Activated CD4-positive, alpha-beta memory T cell treated with anti-CD3 and anti-CD28 coated beads for 36 hours (primary cell): Measurements from ENCODE around the gene FBXL16. TPM values are rescaled to one million over a fixed set of nuclear protein-coding genes. Genes with fewer than 3 reads are reported as not detected.
"Not testable (repeated sequence)": the region's sequence is repeated elsewhere in the genome, so short reads cannot be mapped to it uniquely, and the experiment has no call there.

Source experiments
- CTCF ChIA-PET: fragments of 350-600 bp; sonication (Branson Sonifier 250); formaldehyde crosslinking; loops from one replicate; lab custom pipeline; 2021; ENCODE audit warnings: antibody characterized with exemption, inconsistent platforms; lab: Charles Lee
- POLR2A ChIA-PET: fragments of 350-600 bp; sonication (Branson Sonifier 250); formaldehyde crosslinking; loops from one replicate; lab custom pipeline; 2021; ENCODE audit warnings: antibody characterized with exemption; lab: Charles Lee
- DNase-seq: peaks from one replicate; pipeline ENCODE4 v3.0.0-alpha.2; 2020
- H3K27ac Mint-ChIP-seq: one replicate; pipeline ENCODE4 v1.8.0; 2021; ENCODE audit warnings: mixed read lengths
- H3K27me3 Mint-ChIP-seq: one replicate; pipeline ENCODE4 v1.8.0; 2021; ENCODE audit warnings: mixed read lengths
- H3K36me3 Mint-ChIP-seq: one replicate; pipeline ENCODE4 v1.8.0; 2021; ENCODE audit warnings: mixed read lengths
- H3K4me1 Mint-ChIP-seq: one replicate; pipeline ENCODE4 v1.8.0; 2021; ENCODE audit warnings: low read depth, mixed read lengths
- H3K4me3 Mint-ChIP-seq: one replicate; pipeline ENCODE4 v1.8.0; 2021; ENCODE audit warnings: mild to moderate bottlenecking, mixed read lengths
- H3K9me3 Mint-ChIP-seq: one replicate; pipeline ENCODE4 v1.8.0; 2021; ENCODE audit warnings: mixed read lengths
- intact Hi-C: fragments of 100-400 bp; cut with micrococcal nuclease; formaldehyde crosslinking; loops from one replicate; pipeline ENCODE4 v1.15.1; 2023
- total RNA-seq, 2 experiments: library from RNA; stranded (reverse); gene quantifications; one replicate each; pipeline ENCODE4 v1.2.3, GENCODE V29; 2021

The FBXL16 gene
- total RNA-seq, 2 experiments from 2014 or later = 7.7 to 14.1 TPM

DNA sequence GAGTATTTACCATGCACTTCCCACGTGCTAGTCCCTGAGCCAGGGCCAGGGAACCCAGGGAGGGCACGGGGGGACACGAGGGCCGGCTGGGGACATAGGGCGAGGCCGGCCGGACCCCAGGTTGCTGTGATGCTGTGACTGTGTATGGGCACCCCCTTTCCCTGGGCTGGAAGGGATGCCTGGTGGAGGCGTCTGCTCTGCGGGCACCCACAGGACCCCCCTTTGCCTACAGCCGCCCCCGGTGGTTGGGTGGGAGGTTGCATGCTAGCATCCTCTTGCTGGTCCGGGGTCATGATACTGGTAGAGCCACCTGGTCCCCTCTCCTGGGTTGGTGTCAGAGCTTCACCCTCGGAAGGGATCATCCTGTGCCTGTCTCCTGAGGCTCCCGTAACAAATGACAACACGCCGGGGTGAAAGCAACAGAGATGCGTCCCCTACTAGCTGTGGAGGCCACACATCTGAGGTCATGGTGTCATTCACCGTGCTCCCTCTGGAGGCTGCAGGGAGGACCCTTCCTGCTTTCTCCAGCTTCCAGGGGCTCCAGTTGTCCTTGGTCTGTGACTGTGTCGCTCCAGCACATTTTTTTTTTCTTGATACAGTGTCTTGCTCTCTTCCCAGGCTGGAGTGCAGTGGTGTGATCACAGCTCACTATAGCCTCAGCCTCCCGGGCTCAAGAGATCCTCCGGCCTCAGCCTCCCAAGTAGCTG lies 38.3 kb upstream of the FBXL16 start:
- CTCF ChIA-PET = interaction anchor here (1.2 to 1.6 kb wide), 3 partner anchors 32 to 359 kb away, joined by 3 to 4 read pairs (median 3); no protein-coding TSS in a partner anchor
- intact Hi-C loops = no loop called here
- Mint-ChIP-seq H3K9me3 (no peaks in the 10 kb centered on the region), H3K4me1 (peaks cover 12% of the 10 kb centered on the region), H3K27me3 (no peaks in the 10 kb centered on the region), H3K27ac (no peak overlapping the region), H3K4me3 (no peak overlapping the region), H3K36me3 (no peaks in the 10 kb centered on the region)
- POLR2A ChIA-PET = no interaction called here
- no peak for DNase-seq

GRCh38 chr16:742894-743293 lies 37.3 kb upstream of the FBXL16 start:
- H3K36me3 Mint-ChIP-seq, DNase-seq, H3K27me3 Mint-ChIP-seq, H3K9me3 Mint-ChIP-seq, intact Hi-C loops, H3K4me3 Mint-ChIP-seq, H3K27ac Mint-ChIP-seq: not testable (repeated sequence)
- ChIA-PET POLR2A (interaction anchor here (0.7 kb wide), 1 partner anchor 16 kb away, joined by 3 read pairs; the partner anchor contains the start of gene CCDC78), CTCF (interaction anchor here (0.6 to 3.0 kb wide), 5 partner anchors 22 to 1095 kb away, joined by 3 to 21 read pairs (median 4); partner anchors contain the start of gene ANTKMT)
- peaks cover 12% of the 10 kb centered on the region for H3K4me1 Mint-ChIP-seq

GRCh38 chr16:741986-742629 lies 36.5 kb upstream of the FBXL16 start:
- ChIA-PET POLR2A (interaction anchor here (0.7 to 3.6 kb wide), 2 partner anchors 16 to 21 kb away, joined by 3 to 14 read pairs; partner anchors contain the start of genes ANTKMT and CCDC78), CTCF (interaction anchor here (0.9 to 3.0 kb wide), 7 partner anchors 16 to 43 kb away, joined by 3 to 21 read pairs (median 5); partner anchors contain the start of genes ANTKMT, CCDC78 and HAGHL)
- no peak for DNase-seq
- Mint-ChIP-seq H3K27me3 (no peaks in the 10 kb centered on the region), H3K27ac (no peak overlapping the region), H3K4me3 (peak overlapping the region; percentile 69), H3K36me3 (peaks cover 8% of the 10 kb centered on the region), H3K4me1 (peaks cover 16% of the 10 kb centered on the region), H3K9me3 (no peaks in the 10 kb centered on the region)
- intact Hi-C loops = loop anchor here (2.0 kb wide), 1 partner anchor 43 kb away; no protein-coding TSS in a partner anchor

- no peaks in the 10 kb centered on the region for H3K27me3 Mint-ChIP-seq
- H3K36me3 Mint-ChIP-seq = peaks cover 16% of the 10 kb centered on the region
- CTCF ChIA-PET = interaction anchor here (0.7 to 3.0 kb wide), 11 partner anchors 8 to 264 kb away, joined by 3 to 21 read pairs (median 4); partner anchors contain the start of genes ANTKMT, CCDC78, HAGHL and METRN
- peak within 1 kb of the TSS; percentile 82 for H3K4me3 Mint-ChIP-seq
- intact Hi-C loops = loop anchor here (1.0 to 2.0 kb wide), 2 partner anchors 25 to 44 kb away; no protein-coding TSS in a partner anchor
- POLR2A ChIA-PET = interaction anchor here (1.0 to 3.6 kb wide), 3 partner anchors 13 to 44 kb away, joined by 3 to 14 read pairs (median 8); partner anchors contain the start of gene ANTKMT
- peak; percentile 95 for DNase-seq
- H3K27ac Mint-ChIP-seq = no peak within 1 kb of the TSS
- H3K9me3 Mint-ChIP-seq = no peaks in the 10 kb centered on the region
- peaks cover 23% of the 10 kb centered on the region for H3K4me1 Mint-ChIP-seq
These were observed 35.3 kb upstream of the FBXL16 start, which contains the start of gene CIAO3 for GRCh38 chr16:740764-741505. CIAO3 (minus strand) TSS chr16:740997; CDS start chr16:740985, 12 bp downstream.

DNA sequence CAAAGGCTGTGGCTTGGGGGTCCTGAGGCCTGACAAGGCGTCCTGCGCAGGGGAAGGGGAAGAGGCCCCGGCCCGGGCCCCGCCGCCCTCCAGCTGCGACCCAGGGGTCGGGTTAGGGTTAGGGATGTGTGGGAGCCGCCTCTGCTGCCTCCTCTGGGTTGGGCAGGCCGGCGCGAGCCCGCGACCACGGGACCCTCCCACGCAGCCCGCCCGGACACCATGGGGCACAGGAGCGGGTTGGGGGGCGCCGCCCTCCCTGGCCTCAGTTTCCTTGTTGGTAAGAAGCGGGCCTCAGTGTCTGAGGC lies 34.8 kb upstream of the FBXL16 start:
- H3K9me3 Mint-ChIP-seq = no peaks in the 10 kb centered on the region
- no peaks in the 10 kb centered on the region for H3K27me3 Mint-ChIP-seq
- H3K4me3 Mint-ChIP-seq = peak overlapping the region; percentile 82
- H3K4me1 Mint-ChIP-seq = peaks cover 28% of the 10 kb centered on the region
- H3K27ac Mint-ChIP-seq = no peak overlapping the region
- ChIA-PET CTCF (interaction anchor here (0.7 to 3.0 kb wide), 10 partner anchors 9 to 265 kb away, joined by 3 to 21 read pairs (median 4); partner anchors contain the start of genes ANTKMT, CCDC78, HAGHL and METRN), POLR2A (interaction anchor here (1.8 to 3.6 kb wide), 2 partner anchors 12 to 19 kb away, joined by 8 to 14 read pairs; partner anchors contain the start of gene ANTKMT)
- DNase-seq = no peak
- intact Hi-C loops = loop anchor here (1.0 to 2.0 kb wide), 2 partner anchors 24 to 44 kb away; no protein-coding TSS in a partner anchor
- peaks cover 19% of the 10 kb centered on the region for H3K36me3 Mint-ChIP-seq

DNA sequence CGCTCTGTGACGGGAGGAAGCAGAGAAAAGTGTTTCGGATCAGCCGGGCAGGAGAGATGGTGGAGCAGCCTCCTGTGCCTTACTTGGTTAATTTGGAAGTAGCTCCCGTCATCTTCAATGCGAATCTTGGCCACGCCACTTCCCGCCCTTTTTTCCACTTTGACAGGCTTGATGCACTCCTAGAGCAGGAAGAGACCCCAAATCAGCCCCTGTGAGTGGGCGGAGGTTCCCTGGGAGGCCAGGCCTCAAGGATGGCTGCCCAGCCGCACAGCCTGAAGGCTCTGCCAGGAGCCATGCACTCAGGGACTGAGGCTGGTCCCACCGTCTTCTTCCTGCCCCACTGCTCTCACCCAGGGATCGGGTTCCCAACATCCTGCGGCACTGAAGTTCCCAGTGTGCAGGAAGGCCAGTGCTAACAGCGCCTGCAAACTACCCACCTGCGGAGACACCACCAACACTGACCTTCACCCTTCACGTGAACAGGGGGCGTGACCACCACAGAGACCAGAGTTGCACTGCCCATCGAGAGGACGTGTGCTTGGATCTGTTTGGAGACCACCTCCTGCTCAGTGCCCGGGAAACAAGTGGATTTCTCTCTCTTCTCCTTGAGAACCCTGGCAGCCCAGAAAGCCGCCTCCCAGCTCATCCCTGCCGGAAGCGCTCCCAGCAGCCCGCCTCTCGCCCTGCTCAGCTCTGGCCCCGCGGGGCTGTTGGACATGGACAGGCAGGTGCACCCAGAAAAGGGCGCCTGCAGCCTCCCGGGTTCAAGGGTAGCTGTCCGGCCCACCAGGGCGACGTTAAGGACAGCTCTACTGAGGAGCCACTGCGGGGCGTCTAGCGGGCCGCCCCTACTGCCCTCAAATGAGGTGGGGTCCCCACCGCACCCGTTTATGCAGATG lies 34.2 kb upstream of the FBXL16 start:
- Mint-ChIP-seq H3K36me3 (peaks cover 21% of the 10 kb centered on the region), H3K27me3 (no peaks in the 10 kb centered on the region), H3K27ac (no peak overlapping the region), H3K4me3 (peak overlapping the region; percentile 82), H3K4me1 (peaks cover 32% of the 10 kb centered on the region), H3K9me3 (no peaks in the 10 kb centered on the region)
- ChIA-PET POLR2A (interaction anchor here (1.8 to 3.6 kb wide), 2 partner anchors 12 to 19 kb away, joined by 8 to 14 read pairs; partner anchors contain the start of gene ANTKMT), CTCF (interaction anchor here (0.7 to 3.0 kb wide), 9 partner anchors 9 to 265 kb away, joined by 3 to 21 read pairs (median 5); partner anchors contain the start of genes ANTKMT, CCDC78, HAGHL and METRN)
- no peak for DNase-seq
- intact Hi-C loops = loop anchor here (1.0 to 5.0 kb wide), 3 partner anchors 24 to 103 kb away; partner anchors contain the start of gene METTL26

GRCh38 chr16:736936-737481 lies 31.4 kb upstream of the FBXL16 start:
- DNase-seq = no peak
- no peaks in the 10 kb centered on the region for H3K9me3 Mint-ChIP-seq
- intact Hi-C loops = loop anchor here (2.0 to 5.0 kb wide), 2 partner anchors 16 to 100 kb away; partner anchors contain the start of genes ANTKMT and METTL26
- peaks cover 32% of the 10 kb centered on the region for H3K4me1 Mint-ChIP-seq
- H3K27me3 Mint-ChIP-seq = no peaks in the 10 kb centered on the region
- H3K36me3 Mint-ChIP-seq = peaks cover 24% of the 10 kb centered on the region
- POLR2A ChIA-PET = interaction anchor here (1.1 to 1.7 kb wide), 2 partner anchors 12 to 16 kb away, joined by 3 to 5 read pairs; partner anchors contain the start of gene ANTKMT
- CTCF ChIA-PET = interaction anchor here (0.8 to 2.9 kb wide), 6 partner anchors 16 to 94 kb away, joined by 3 to 16 read pairs (median 3); partner anchors contain the start of genes ANTKMT and METRN
- H3K4me3 Mint-ChIP-seq = no peak overlapping the region
- H3K27ac Mint-ChIP-seq = no peak overlapping the region

DNA sequence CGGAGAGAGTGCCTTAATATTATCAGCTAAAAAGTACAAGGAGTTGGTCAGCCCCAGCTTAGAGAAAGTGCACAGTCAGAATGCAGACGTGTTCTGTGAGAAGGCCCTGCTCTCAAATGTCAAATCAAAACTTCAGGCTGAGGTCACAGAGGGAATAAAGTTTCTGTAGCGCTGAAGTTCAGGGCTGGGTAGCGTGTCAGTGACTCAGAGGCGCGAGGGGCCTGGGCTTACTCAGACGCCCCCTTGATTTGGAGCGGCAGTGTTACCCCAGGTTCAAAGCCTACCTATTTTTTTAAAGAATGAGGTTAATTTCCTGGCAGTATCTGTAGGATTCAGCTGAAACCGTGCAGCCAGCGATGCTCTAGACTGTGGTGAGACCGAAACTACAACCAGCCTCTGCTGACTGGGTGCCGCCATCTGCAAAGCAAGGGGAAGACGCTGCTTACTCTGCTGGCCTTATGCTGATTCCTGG lies 30.4 kb upstream of the FBXL16 start:
- Mint-ChIP-seq H3K4me3 (peak overlapping the region; percentile 5), H3K27ac (peak overlapping the region; percentile 86), H3K4me1 (peaks cover 29% of the 10 kb centered on the region), H3K27me3 (no peaks in the 10 kb centered on the region), H3K9me3 (no peaks in the 10 kb centered on the region), H3K36me3 (peaks cover 24% of the 10 kb centered on the region)
- CTCF ChIA-PET = interaction anchor here (0.6 to 2.9 kb wide), 10 partner anchors 10 to 53 kb away, joined by 3 to 16 read pairs (median 4); partner anchors contain the start of genes ANTKMT, CCDC78, CHTF18 and HAGHL
- peak; percentile 90 for DNase-seq
- POLR2A ChIA-PET = interaction anchor here (0.7 to 1.7 kb wide), 7 partner anchors 8 to 52 kb away, joined by 3 to 10 read pairs (median 5); partner anchors contain the start of gene ANTKMT
- intact Hi-C loops = loop anchor here (2.0 to 5.0 kb wide), 2 partner anchors 15 to 99 kb away; partner anchors contain the start of genes ANTKMT and METTL26

DNA sequence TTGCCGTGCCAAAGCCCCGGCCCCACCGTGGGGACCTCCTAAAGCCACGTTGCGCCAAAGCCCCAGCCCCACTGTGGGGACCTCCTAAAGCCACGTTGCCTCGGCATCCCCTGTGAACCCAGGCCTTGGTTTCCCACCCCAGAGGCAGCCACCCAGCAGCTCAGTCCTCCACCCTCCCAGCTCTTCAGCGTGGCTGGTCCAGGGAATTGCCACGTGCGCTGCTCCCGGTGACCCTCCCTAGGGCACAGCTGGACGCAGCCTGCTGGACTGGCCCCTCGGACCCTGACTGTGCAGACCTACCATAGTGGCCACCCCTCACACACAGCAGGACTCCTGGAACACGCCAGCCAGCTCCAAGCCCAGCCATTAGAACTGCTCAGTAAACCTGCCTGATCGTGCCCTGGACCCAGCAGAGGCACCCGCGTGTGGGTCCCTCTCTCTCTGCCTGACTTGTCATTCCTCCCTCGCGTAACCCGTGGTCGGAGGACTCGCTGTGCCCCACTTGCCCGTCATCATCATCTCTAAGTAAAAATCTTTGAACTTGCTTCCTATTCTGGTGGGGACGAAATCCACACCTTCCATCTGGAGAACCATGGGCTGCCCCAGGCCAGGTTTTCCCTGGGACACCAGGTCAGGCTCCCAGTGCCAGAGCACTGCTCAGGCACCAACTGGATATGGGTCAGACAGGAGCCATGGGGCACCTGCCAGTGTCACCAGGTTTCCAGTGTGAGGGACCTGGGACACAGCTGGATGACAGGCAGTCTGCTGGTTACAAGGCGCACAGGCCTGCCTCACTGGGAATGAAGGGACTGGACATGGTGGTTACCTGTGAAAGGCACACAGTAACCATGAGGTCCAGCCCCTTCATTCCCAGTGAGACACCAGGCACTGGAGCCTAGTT lies 29.6 kb upstream of the FBXL16 start:
- Mint-ChIP-seq H3K4me1 (peaks cover 29% of the 10 kb centered on the region), H3K27ac (peak overlapping the region; percentile 86), H3K36me3 (peaks cover 24% of the 10 kb centered on the region), H3K27me3 (no peaks in the 10 kb centered on the region), H3K9me3 (no peaks in the 10 kb centered on the region), H3K4me3 (no peak overlapping the region)
- ChIA-PET POLR2A (interaction anchor here (0.7 to 1.7 kb wide), 6 partner anchors 7 to 51 kb away, joined by 3 to 10 read pairs (median 6); partner anchors contain the start of gene ANTKMT), CTCF (interaction anchor here (0.6 to 2.9 kb wide), 10 partner anchors 9 to 53 kb away, joined by 3 to 16 read pairs (median 4); partner anchors contain the start of genes ANTKMT, CCDC78, CHTF18 and HAGHL)
- DNase-seq = no peak
- intact Hi-C loops = loop anchor here (5.0 kb wide), 1 partner anchor 98 kb away; the partner anchor contains the start of gene METTL26
